HK-2 (cell line): ENCODE data around the gene FASTKD3.

Experiments
- DNase-seq: peaks from one replicate; pipeline ENCODE4 v3.0.0-alpha.2; 2018; ENCODE audit not compliant: unreplicated experiment

The FASTKD3 gene

DNA sequence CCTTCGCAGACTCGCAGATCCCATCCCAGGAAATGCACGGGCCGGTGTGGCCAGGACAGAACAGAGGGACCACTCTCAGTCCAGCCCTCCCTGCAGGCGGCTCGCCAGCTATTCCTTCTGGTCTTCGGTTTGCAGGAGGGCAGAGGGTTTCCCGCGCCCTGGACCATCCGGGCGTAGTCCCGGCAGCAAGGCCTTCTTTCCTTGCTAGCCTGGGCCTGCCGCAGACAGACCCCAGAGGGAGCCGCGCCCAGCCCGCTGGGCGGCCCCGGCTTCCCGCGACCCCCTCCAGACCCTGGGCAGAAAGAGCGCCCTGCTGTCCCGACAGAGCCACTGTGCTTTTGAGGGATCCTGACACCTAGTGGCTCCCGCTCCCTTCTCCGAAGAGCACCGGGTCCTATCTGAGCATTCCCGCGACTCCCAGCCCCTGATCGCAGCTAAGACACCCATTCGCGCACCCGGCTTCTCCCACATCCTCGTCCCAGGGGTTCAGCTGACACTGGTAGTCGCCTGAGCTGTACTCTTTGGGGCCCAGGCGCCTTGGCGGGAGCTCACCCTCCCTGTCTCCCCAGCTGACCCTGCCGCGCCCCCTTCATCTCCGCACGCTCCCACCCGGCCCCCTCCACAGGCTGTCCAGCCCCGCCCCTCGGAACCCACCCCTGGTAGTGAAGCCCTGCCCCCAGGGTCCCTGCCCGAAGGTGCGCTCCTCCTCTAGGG lies 19.0 kb downstream of the FASTKD3 start:
- DNase-seq = no peak

- no peak for DNase-seq
Measured at GRCh38 chr5:7848296-7848695, 20.5 kb downstream of the FASTKD3 start.

DNA sequence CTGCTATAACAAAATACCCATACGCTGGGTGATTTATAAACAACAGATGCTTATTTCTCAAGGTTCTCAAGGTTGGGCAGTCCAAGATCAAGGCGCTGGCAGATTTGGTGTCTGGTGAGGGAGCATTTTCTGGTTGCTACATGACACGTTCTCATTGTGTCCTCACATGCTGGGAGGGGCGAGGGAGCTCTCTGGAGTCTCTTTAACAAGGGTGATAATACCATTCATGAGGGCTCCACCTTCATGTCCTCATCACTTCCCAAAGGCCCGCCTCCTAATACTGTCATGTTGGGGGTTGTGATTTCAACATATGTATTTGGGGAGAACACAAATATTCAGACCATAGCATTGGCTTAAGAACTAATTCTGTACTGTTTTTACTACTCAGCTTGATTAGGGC lies 22.5 kb downstream of the FASTKD3 start:
- no peak for DNase-seq

- DNase-seq = no peak
Measured at GRCh38 chr5:7845557-7845956, 23.3 kb downstream of the FASTKD3 start.

- DNase-seq = no peak
Measured at GRCh38 chr5:7844901-7845300, 23.9 kb downstream of the FASTKD3 start.

GRCh38 chr5:7842531-7842930 lies 26.3 kb downstream of the FASTKD3 start:
- DNase-seq = no peak

GRCh38 chr5:7837403-7837802 lies 31.4 kb downstream of the FASTKD3 start:
- peak; percentile 6 for DNase-seq

DNA sequence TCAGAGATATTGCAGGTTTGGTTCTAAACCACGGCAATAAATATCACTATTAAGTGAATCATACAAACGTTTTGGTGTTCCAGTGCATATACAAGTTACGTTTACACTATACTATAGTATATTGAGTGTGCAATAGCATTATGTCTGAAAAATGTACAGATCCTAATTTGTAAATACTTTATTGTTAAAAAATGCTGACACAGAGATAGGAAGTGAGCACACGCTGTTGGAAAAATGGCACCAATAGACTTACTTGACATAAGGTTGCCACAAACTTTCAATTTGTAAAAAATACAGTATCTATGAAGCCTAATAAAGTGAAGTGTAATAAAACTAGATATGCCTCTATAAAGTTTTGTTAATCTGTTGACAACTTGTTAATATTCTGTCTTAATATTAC lies 33.8 kb downstream of the FASTKD3 start:
- DNase-seq = no peak

- DNase-seq = no peak
Measured at GRCh38 chr5:7828269-7828668, 40.6 kb downstream of the FASTKD3 start.

DNA sequence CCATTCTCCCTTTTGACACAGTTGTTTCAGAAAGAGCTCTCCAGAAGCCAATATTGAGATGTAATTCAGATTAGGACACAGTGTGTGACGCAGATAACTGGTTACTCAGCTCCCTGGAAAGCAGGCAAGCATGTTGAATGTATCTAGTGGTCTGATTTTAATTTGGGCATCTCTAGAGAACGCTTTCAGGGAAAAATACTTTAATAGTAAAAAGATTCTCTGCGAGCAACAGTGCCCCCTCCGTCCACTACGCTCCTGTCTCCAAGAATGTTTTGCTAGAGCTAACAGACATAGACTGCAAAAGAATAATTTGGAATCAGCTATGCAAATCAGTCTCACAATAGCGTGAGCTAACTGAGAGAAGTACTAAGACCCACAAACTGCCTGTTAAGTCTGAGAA lies 41.2 kb downstream of the FASTKD3 start:
- no peak for DNase-seq

- DNase-seq = no peak
Measured at GRCh38 chr5:7825630-7826029, 43.2 kb downstream of the FASTKD3 start.

DNA sequence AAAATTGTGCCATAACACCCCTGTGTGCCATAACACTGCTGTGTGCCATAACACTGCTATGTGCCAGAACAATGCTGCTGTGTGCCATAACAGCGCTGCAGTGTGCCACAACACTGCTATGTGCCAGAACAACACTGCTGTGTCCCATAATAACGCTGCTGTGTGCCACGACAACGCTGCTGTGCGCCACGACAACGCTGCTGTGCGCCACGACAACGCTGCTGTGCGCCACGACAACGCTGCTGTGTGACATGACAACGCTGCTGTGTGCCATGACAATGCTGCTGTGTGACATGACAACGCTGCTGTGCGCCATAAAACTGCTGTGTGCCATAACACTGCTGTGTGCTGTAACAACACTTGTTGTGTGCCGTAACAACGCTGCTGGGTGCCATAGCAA lies 43.8 kb downstream of the FASTKD3 start:
- DNase-seq = no peak

DNA sequence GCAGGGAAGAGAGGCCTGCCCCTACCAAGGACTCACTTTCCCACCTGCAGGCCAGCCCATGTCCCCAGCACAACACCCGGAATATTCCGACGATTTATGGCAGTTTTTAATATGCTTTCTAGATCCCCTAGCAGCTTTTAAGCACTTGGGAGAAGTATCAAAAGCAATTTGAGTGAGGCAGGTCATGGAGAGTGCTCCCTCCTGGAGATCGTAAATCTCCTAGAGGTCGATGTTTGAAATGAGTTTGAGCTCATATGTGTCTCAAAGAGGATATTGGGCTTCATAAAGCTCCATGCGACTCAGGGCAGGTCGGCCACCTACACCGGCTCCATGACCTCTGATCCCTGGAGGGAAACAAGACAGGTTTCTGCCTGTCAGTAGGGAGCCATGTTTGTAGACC lies 45.2 kb downstream of the FASTKD3 start:
- DNase-seq = no peak

DNA sequence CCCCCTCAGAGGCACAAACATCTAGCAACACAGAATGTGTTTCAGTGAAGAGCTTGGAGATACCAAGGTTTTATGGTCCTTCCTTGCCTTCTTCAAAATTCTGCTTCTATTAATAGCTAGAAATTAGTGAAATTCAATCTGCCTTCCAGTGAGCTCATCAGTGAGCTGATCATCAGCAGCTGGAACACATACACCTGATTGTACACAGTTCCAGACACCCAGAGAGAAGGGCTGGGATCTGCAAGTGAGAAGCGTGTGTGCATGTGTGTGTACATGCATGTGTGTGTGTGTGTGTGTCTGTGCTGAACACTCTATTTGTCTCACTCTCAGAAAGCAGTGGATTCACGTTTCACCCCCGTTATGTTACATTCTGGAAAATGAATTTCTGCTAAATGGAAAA lies 46.4 kb downstream of the FASTKD3 start:
- no peak for DNase-seq

DNA sequence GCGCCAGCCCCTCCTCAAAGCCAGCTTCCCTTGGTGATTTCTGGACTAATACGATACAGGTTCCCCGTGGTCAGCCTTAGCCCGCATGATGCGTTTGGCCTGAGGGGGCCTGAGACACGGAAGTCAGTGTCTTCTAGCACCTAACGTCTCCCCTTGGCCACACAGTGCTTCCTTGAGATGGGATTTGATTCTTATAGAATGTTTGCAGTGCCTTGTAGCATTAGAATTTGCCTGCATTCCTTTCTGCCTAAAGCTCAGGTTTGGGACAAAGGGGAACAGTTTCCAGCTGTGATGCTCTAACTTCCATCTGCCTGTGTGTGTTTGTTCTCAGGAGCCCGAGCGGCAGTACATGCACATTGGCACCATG lies 52.3 kb downstream of the FASTKD3 start:
- no peak for DNase-seq

GRCh38 chr5:7815892-7816534 lies 52.8 kb downstream of the FASTKD3 start:
- peak; percentile 78 for DNase-seq

- no peak for DNase-seq
Measured at GRCh38 chr5:7814816-7815215, 54.0 kb downstream of the FASTKD3 start.

GRCh38 chr5:7813576-7813975 lies 55.3 kb downstream of the FASTKD3 start:
- no peak for DNase-seq

DNA sequence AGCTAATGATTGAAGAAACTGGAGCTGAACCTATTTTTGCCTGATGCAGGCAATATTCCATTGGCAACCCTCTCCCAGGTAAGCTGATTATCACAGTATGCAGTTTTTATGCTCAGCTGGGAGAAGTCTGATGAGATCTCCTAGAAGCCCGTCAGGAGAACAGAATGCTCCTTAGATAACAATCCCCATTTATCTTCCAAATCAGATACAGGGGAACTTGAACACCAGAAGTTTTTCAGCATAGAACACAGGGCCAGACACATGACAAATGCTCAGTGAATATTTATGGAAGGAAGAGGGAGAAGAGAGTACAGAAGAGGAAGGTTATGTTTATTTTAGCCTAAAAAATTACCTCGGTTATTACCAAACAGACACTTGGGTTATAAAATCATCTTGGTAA lies 55.8 kb downstream of the FASTKD3 start:
- DNase-seq = no peak

DNA sequence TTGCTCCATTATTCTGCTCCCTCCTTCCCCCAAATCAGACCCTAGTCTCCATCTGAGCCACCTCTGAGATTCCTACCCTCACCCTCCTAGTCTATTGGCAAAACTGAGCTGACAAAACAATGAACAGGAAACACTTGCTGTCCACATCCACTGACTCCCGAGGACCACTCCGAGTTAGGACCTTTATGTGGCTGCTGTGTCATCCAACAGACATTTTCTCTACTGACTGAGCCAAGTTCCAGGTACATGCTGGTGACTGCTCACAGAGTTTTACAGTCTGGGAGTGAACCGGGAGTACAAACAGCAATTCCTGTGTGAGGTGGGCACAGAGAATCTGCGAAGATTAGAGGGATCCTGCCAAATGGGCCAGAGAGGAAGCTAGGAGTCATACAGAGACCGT lies 57.1 kb downstream of the FASTKD3 start:
- no peak for DNase-seq
